Thyroid gland (tissue), 4 donors: ENCODE results near the gene TPMT. TPM values are rescaled to one million over a fixed set of nuclear protein-coding genes. Genes with fewer than 3 reads are reported as not detected.
A peak's percentile ranks its signal among the peaks of the same experiment; 100 is the strongest.

Source experiments
- DNase-seq, 2 donors: peaks; one replicate each; pipeline ENCODE4 v3.0.0-alpha.2; 2019
- H3K27ac ChIP-seq, 3 donors: fragments of 200-600 bp; sonication (generic); 1 replicate in 2 of 3; 2 replicates in 1 of 3; pipeline ENCODE4 v1.5.1; 2016 to 2019; ENCODE audit warnings: mild to moderate bottlenecking in 1 of 3, moderate library complexity in 1 of 3
- H3K27me3 ChIP-seq: fragments of 200-600 bp; sonication (generic); one replicate; pipeline ENCODE4 v1.5.1; 2019
- H3K36me3 ChIP-seq, 2 donors: fragments of 200-600 bp; sonication (generic); one replicate each; pipeline ENCODE4 v1.5.1; 2016 to 2019
- H3K4me1 ChIP-seq, 2 donors: fragments of 200-600 bp; sonication (generic); one replicate each; pipeline ENCODE4 v1.5.1; 2017 to 2019
- H3K4me3 ChIP-seq, 3 donors: fragments of 200-600 bp; sonication (generic); replicated peaks in 1 of 3; 1 replicate in 2 of 3; 2 replicates in 1 of 3; pipeline ENCODE4 v1.5.1; 2016; ENCODE audit warnings: mild to moderate bottlenecking in 1 of 3
- H3K9me3 ChIP-seq: fragments of 200-600 bp; sonication (generic); one replicate; pipeline ENCODE4 v1.5.1; 2017
- CTCF ChIP-seq, 6 experiments: fragments of 200-600 bp in 3 of 6; fragments of 450-650 bp in 3 of 6; sonication (generic) in 3 of 6; IDR thresholded peaks; one replicate each; pipeline ENCODE4 v1.5.1; 2016 to 2019; ENCODE audit warnings: antibody characterized with exemption in 6 of 6, mild to moderate bottlenecking in 2 of 6, inconsistent platforms in 1 of 6, moderate library complexity in 1 of 6
- POLR2A ChIP-seq, 2 donors: fragments of 450-650 bp; IDR thresholded peaks; one replicate each; pipeline ENCODE4 v1.6.1; 2017; ENCODE audit warnings: antibody characterized with exemption in 2 of 2, mild to moderate bottlenecking in 2 of 2, moderate library complexity in 1 of 2
- WGBS, 2 donors: methylation state at CpG; one replicate each; pipeline ENCODE4 v1.1.5; 2017; 5-methylcytosine and 5-hydroxymethylcytosine counted together
- intact Hi-C: fragments of 100-400 bp; cut with DNase I; formaldehyde crosslinking; loops from one replicate; pipeline ENCODE4 v1.15.1; 2023
- total RNA-seq, 4 donors: library from RNA; depleted of rRNA; stranded (reverse); fragments of >200 nt; gene quantifications; one replicate each; pipeline ENCODE4 v1.2.3, GENCODE V29; 2016

TPMT gene
- total RNA-seq, 4 donors from 2014 or later, result 76.7 to 142 (median 113) TPM

GRCh38 chr6:18126121-18126520 lies 28.8 kb downstream of the TPMT start:
- Histone ChIP-seq H3K4me3 (no peak overlapping the region), H3K27me3 (no peaks in the 10 kb centered on the region), H3K9me3 (no peaks in the 10 kb centered on the region), H3K27ac (no peak overlapping the region), H3K36me3 (peaks cover 7 to 20% of the 10 kb centered on the region in 2 donors), H3K4me1 (peaks cover 11 to 14% of the 10 kb centered on the region in 2 donors)
- intact Hi-C loops, result loop anchor here (10.0 kb wide), 2 partner anchors 291 to 541 kb away; no protein-coding TSS in a partner anchor
- 65 to 73% methylated on average over 5 of the region's 5 CpGs for WGBS, 2 donors
- DNase-seq, result no peak
- TF ChIP-seq CTCF (IDR thresholded peaks at IDR 0.05), result no peak
- no peak for TF ChIP-seq POLR2A (IDR thresholded peaks at IDR 0.05)

GRCh38 chr6:18122128-18123093 lies 32.5 kb downstream of the TPMT start, which contains the start of gene NHLRC1:
Gene NHLRC1, minus strand, starts transcription at chr6:18122677. Its CDS starts 71 bp downstream, at chr6:18122606.
- peak within 1 kb of the TSS; percentile 4 to 77 (median 73) for H3K27ac ChIP-seq
- H3K27me3 ChIP-seq, result no peaks in the 10 kb centered on the region
- H3K4me1 ChIP-seq, result peaks cover 11 to 14% of the 10 kb centered on the region in 2 donors
- 39 to 59% methylated on average over 12 to 29 of the region's 82 CpGs for WGBS, 2 donors
- DNase-seq, result peak; percentile 94
- peak within 1 kb of the TSS in 2 of 3 donors; percentile 10 to 40 for H3K4me3 ChIP-seq
- no peaks in the 10 kb centered on the region for H3K36me3 ChIP-seq
- TF ChIP-seq CTCF (IDR thresholded peaks at IDR 0.05) (peak; percentile 64 to 99 (median 92)), POLR2A (IDR thresholded peaks at IDR 0.05) (peak in 1 of 2 donors; percentile 73)
- intact Hi-C loops, result loop anchor here (10.0 kb wide), 2 partner anchors 288 to 538 kb away; no protein-coding TSS in a partner anchor
- no peaks in the 10 kb centered on the region for H3K9me3 ChIP-seq

GRCh38 chr6:18121580-18122127 lies 33.2 kb downstream of the TPMT start:
- 60 to 71% methylated on average over 9 to 18 of the region's 19 CpGs for WGBS, 2 donors
- Histone ChIP-seq H3K9me3 (no peaks in the 10 kb centered on the region), H3K27ac (no peak overlapping the region), H3K36me3 (no peaks in the 10 kb centered on the region), H3K27me3 (no peaks in the 10 kb centered on the region), H3K4me3 (peak overlapping the region in 1 of 3 donors; percentile 40), H3K4me1 (peaks cover 11 to 14% of the 10 kb centered on the region in 2 donors)
- TF ChIP-seq POLR2A (IDR thresholded peaks at IDR 0.05) (no peak), CTCF (IDR thresholded peaks at IDR 0.05) (peak in 1 of 6 experiments; percentile 3)
- intact Hi-C loops, result loop anchor here (10.0 kb wide), 2 partner anchors 287 to 537 kb away; no protein-coding TSS in a partner anchor
- DNase-seq, result no peak

GRCh38 chr6:18119236-18119635 lies 35.6 kb downstream of the TPMT start:
- Histone ChIP-seq H3K27me3 (no peaks in the 10 kb centered on the region), H3K27ac (no peak overlapping the region), H3K4me3 (no peak overlapping the region), H3K9me3 (no peaks in the 10 kb centered on the region), H3K4me1 (peaks cover 11 to 14% of the 10 kb centered on the region in 2 donors), H3K36me3 (no peaks in the 10 kb centered on the region)
- TF ChIP-seq POLR2A (IDR thresholded peaks at IDR 0.05) (no peak), CTCF (IDR thresholded peaks at IDR 0.05) (no peak)
- no peak for DNase-seq
- intact Hi-C loops, result loop anchor here (10.0 kb wide), 1 partner anchor 114 kb away; no protein-coding TSS in a partner anchor
- WGBS, 2 donors, result 92 to 95% methylated on average over 5 of the region's 5 CpGs
